PC-9 (cell line): Measurements from ENCODE around the gene MMP19.
"Not testable (repeated sequence)": the region's sequence is repeated elsewhere in the genome, so short reads cannot be mapped to it uniquely, and the experiment has no call there.

Source experiments
- CTCF ChIP-seq: fragments of 200-600 bp; sonication (generic); conservative IDR thresholded peaks from 2 replicates; pipeline ENCODE4 v1.6.1; 2017; ENCODE audit warnings: mixed run types, antibody characterized with exemption, mild to moderate bottlenecking, moderate library complexity
- EZH2 ChIP-seq: fragments of 200-600 bp; sonication (generic); IDR thresholded peaks from 2 replicates; pipeline ENCODE4 v1.8.0; 2017; ENCODE audit warnings: antibody characterized with exemption, low read depth

- TF ChIP-seq CTCF, EZH2: not testable (repeated sequence)
Observed at GRCh38 chr12:55834400-55834799, 8.3 kb downstream of the MMP19 start.
